ENCODE measurements around the gene AQR. TPM values are rescaled to one million over a fixed set of nuclear protein-coding genes. Genes with fewer than 3 reads are reported as not detected.

AQR gene
- total and polyA plus RNA-seq, 10 of the 15 experiments (the other 5 are each of a cell fraction or from before 2014, with no cell fraction given) = 18.2 to 53.5 (median 32.6) TPM

DNA sequence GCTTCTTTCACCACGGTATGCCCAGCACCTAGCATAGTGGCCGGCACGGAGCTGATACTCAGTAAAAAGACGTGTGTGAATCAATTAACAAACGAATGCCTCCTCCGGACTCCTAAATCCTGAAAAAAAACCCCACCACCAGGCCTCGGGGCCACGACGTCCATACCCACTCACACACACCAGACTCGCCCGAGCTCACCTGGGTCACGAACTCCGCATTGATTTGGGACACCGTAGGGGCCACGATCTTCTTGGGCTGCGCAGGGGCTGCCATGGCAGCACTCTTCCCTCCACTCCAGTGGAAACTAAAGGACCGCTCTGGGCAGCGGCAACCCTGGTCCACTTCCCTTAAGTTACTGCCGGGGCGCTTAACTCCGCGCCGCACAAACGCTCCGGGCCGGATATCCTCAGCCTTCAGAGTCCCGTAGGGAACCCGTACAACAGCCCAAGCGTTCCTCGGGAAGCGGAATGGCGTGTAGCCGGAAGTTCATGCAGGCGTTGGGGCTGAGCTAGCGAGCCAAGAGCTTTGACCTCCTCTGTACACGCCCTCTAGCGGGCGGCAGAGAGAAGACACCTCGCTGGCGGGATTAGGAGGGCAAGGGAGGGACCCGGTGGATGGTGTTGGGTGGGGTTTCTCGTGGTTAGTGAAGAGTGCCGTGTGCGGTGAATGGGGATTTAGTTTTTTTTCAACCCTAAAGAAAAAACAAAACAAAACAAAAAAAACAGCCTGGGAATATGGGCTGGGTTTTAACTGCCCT, at the start of gene AQR (continued):
- TF ChIP-seq, protein P1, sequence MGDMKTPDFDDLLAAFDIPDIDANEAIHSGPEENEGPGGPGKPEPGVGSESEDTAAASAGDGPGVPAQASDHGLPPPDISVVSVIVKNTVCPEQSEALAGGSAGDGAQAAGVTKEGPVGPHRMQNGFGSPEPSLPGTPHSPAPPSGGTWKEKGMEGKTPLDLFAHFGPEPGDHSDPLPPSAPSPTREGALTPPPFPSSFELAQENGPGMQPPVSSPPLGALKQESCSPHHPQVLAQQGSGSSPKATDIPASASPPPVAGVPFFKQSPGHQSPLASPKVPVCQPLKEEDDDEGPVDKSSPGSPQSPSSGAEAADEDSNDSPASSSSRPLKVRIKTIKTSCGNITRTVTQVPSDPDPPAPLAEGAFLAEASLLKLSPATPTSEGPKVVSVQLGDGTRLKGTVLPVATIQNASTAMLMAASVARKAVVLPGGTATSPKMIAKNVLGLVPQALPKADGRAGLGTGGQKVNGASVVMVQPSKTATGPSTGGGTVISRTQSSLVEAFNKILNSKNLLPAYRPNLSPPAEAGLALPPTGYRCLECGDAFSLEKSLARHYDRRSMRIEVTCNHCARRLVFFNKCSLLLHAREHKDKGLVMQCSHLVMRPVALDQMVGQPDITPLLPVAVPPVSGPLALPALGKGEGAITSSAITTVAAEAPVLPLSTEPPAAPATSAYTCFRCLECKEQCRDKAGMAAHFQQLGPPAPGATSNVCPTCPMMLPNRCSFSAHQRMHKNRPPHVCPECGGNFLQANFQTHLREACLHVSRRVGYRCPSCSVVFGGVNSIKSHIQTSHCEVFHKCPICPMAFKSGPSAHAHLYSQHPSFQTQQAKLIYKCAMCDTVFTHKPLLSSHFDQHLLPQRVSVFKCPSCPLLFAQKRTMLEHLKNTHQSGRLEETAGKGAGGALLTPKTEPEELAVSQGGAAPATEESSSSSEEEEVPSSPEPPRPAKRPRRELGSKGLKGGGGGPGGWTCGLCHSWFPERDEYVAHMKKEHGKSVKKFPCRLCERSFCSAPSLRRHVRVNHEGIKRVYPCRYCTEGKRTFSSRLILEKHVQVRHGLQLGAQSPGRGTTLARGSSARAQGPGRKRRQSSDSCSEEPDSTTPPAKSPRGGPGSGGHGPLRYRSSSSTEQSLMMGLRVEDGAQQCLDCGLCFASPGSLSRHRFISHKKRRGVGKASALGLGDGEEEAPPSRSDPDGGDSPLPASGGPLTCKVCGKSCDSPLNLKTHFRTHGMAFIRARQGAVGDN (IDR thresholded peaks at IDR 0.05) = peak; percentile 50
- TF ChIP-seq IKZF2 (IDR thresholded peaks at IDR 0.05) (peak; percentile 39 to 47; a peak in 3 of 4 replicates), ZNF622 (IDR thresholded peaks at IDR 0.05) (no peak), TARDBP (IDR thresholded peaks at IDR 0.05; ENCODE audit: borderline replicate concordance) (peak; percentile 85), SREBF2 (IDR thresholded peaks at IDR 0.05; ENCODE audit: low read length) (peak; percentile 72), CBFB (IDR thresholded peaks at IDR 0.05; ENCODE audit: low read depth) (peak; percentile 59; the same call in 1 of the 2 replicates), CEBPB (IDR thresholded peaks at IDR 0.05; ENCODE audit: borderline replicate concordance in 1 of 2, low read depth in 2 of 2, low read length in 2 of 2) (no peak), RELA (IDR thresholded peaks at IDR 0.05; ENCODE audit: borderline replicate concordance, partially characterized antibody) (peak; percentile 88), YY1 (IDR thresholded peaks at IDR 0.05; ENCODE audit: low read depth, low read length) (peak; percentile 91), SREBF1 (IDR thresholded peaks at IDR 0.05; ENCODE audit: low read length) (0 out of 2 replicates have a peak, but pooled peaks have one; percentile 33), FOS (IDR thresholded peaks at IDR 0.05; ENCODE audit: borderline replicate concordance, extremely low read depth, insufficient read length) (no peak), ZNF24 (IDR thresholded peaks at IDR 0.05) (peak; percentile 73; the same call in 1 of the 2 replicates), ZNF217 (IDR thresholded peaks at IDR 0.05) (no peak), RUNX3 (IDR thresholded peaks at IDR 0.05; ENCODE audit: low read length) (peak; percentile 42; the same call in 1 of the 2 replicates), ZNF384 (IDR thresholded peaks at IDR 0.05; ENCODE audit: borderline replicate concordance, low read depth, low read length) (0 out of 2 replicates have a peak, but pooled peaks have one; percentile 28), ZNF274 (IDR thresholded peaks at IDR 0.05; ENCODE audit: insufficient read depth, insufficient read length) (no peak)
- TF ChIP-seq, protein P2, sequence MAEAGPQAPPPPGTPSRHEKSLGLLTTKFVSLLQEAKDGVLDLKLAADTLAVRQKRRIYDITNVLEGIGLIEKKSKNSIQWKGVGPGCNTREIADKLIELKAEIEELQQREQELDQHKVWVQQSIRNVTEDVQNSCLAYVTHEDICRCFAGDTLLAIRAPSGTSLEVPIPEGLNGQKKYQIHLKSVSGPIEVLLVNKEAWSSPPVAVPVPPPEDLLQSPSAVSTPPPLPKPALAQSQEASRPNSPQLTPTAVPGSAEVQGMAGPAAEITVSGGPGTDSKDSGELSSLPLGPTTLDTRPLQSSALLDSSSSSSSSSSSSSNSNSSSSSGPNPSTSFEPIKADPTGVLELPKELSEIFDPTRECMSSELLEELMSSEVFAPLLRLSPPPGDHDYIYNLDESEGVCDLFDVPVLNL (IDR thresholded peaks at IDR 0.05; ENCODE audit: low read depth, low read length) = peak; percentile 56; the same call in 1 of the 2 replicates
- TF ChIP-seq, protein P3, sequence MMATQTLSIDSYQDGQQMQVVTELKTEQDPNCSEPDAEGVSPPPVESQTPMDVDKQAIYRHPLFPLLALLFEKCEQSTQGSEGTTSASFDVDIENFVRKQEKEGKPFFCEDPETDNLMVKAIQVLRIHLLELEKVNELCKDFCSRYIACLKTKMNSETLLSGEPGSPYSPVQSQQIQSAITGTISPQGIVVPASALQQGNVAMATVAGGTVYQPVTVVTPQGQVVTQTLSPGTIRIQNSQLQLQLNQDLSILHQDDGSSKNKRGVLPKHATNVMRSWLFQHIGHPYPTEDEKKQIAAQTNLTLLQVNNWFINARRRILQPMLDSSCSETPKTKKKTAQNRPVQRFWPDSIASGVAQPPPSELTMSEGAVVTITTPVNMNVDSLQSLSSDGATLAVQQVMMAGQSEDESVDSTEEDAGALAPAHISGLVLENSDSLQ (IDR thresholded peaks at IDR 0.05) = peak; percentile 75
- TF ChIP-seq, protein P4, sequence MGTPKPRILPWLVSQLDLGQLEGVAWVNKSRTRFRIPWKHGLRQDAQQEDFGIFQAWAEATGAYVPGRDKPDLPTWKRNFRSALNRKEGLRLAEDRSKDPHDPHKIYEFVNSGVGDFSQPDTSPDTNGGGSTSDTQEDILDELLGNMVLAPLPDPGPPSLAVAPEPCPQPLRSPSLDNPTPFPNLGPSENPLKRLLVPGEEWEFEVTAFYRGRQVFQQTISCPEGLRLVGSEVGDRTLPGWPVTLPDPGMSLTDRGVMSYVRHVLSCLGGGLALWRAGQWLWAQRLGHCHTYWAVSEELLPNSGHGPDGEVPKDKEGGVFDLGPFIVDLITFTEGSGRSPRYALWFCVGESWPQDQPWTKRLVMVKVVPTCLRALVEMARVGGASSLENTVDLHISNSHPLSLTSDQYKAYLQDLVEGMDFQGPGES (IDR thresholded peaks at IDR 0.05) = no peak; the same call in 1 of the 2 replicates
- TF ChIP-seq, protein P5, sequence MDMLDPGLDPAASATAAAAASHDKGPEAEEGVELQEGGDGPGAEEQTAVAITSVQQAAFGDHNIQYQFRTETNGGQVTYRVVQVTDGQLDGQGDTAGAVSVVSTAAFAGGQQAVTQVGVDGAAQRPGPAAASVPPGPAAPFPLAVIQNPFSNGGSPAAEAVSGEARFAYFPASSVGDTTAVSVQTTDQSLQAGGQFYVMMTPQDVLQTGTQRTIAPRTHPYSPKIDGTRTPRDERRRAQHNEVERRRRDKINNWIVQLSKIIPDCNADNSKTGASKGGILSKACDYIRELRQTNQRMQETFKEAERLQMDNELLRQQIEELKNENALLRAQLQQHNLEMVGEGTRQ (IDR thresholded peaks at IDR 0.05; ENCODE audit: borderline replicate concordance, low read depth, low read length) = no peak
- TF ChIP-seq, protein P6, sequence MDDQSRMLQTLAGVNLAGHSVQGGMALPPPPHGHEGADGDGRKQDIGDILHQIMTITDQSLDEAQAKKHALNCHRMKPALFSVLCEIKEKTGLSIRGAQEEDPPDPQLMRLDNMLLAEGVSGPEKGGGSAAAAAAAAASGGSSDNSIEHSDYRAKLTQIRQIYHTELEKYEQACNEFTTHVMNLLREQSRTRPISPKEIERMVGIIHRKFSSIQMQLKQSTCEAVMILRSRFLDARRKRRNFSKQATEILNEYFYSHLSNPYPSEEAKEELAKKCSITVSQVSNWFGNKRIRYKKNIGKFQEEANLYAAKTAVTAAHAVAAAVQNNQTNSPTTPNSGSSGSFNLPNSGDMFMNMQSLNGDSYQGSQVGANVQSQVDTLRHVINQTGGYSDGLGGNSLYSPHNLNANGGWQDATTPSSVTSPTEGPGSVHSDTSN (IDR thresholded peaks at IDR 0.05; ENCODE audit: insufficient replicate concordance, low read depth, low read length) = no peak

Data from GM12878 (cell line).